ENCODE results near the gene HOXA13.

HOXA13 gene

GRCh38 chr7:27180431-27181420 is 19.2 kb downstream of the HOXA13 start:
- no peaks in the 10 kb centered on the region for H3K79me2 ChIP-seq (ENCODE audit: low read length)
- no peak overlapping the region for H3K27ac ChIP-seq (ENCODE audit: low read length)
- H3K27me3 ChIP-seq (ENCODE audit: low read depth, low read length), result no peaks in the 10 kb centered on the region
- H4K20me1 ChIP-seq (ENCODE audit: insufficient read depth, low read length), result no peaks in the 10 kb centered on the region
- no peak overlapping the region for H3K4me2 ChIP-seq (ENCODE audit: low read length)
- H3K9me3 ChIP-seq (ENCODE audit: insufficient read depth, low read length), result no peaks in the 10 kb centered on the region
- no peak overlapping the region for H3K9ac ChIP-seq (ENCODE audit: low read length)
- no peak overlapping the region for H2AFZ ChIP-seq (ENCODE audit: low read depth, low read length)
- H3K4me3 ChIP-seq (ENCODE audit: low read length), result no peak overlapping the region
- no peak for TF ChIP-seq EZH2phosphoT487 (IDR thresholded peaks at IDR 0.05; ENCODE audit: low read depth)
- no peak for TF ChIP-seq CTCF (IDR thresholded peaks at IDR 0.05; ENCODE audit: low read depth, low read length)
- H3K36me3 ChIP-seq (replicated peaks; ENCODE audit: low read depth, low read length), result no peaks in the 10 kb centered on the region
- H3K4me1 ChIP-seq (ENCODE audit: low read length), result no peaks in the 10 kb centered on the region

GRCh38 chr7:27179503-27180430 is 20.1 kb downstream of the HOXA13 start:
- Histone ChIP-seq H3K4me2 (ENCODE audit: low read length) (no peak overlapping the region), H3K27ac (ENCODE audit: low read length) (no peak overlapping the region), H3K9me3 (ENCODE audit: insufficient read depth, low read length) (no peaks in the 10 kb centered on the region), H4K20me1 (ENCODE audit: insufficient read depth, low read length) (no peaks in the 10 kb centered on the region), H2AFZ (ENCODE audit: low read depth, low read length) (no peak overlapping the region), H3K4me3 (ENCODE audit: low read length) (no peak overlapping the region), H3K36me3 (replicated peaks; ENCODE audit: low read depth, low read length) (no peaks in the 10 kb centered on the region), H3K27me3 (ENCODE audit: low read depth, low read length) (no peaks in the 10 kb centered on the region), H3K79me2 (ENCODE audit: low read length) (no peaks in the 10 kb centered on the region), H3K9ac (ENCODE audit: low read length) (no peak overlapping the region), H3K4me1 (ENCODE audit: low read length) (no peaks in the 10 kb centered on the region)
- no peak for TF ChIP-seq CTCF (IDR thresholded peaks at IDR 0.05; ENCODE audit: low read depth, low read length)
- no peak for TF ChIP-seq EZH2phosphoT487 (IDR thresholded peaks at IDR 0.05; ENCODE audit: low read depth)

DNA sequence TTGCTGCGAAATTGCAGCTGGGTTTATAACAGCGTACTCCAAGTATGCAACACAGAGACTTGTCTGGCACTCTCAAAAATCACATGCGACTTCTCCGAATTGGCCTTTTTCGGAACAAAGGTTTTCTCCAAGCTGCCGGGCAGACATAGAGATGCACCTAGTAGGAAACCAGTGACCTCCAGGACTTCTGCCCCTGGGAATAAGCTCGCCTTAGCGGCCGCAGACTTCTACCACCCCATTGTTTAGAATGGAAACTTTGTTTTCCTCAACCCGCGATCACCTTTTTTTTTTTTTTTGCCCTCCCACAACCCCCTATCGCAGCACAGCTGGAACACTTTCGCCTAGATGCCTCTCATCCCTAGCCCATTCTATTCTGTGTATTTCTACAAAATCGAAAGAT is 20.9 kb downstream of the HOXA13 start:
- TF ChIP-seq CTCF (IDR thresholded peaks at IDR 0.05; ENCODE audit: low read depth, low read length) (no peak), EZH2phosphoT487 (IDR thresholded peaks at IDR 0.05; ENCODE audit: low read depth) (no peak)

DNA sequence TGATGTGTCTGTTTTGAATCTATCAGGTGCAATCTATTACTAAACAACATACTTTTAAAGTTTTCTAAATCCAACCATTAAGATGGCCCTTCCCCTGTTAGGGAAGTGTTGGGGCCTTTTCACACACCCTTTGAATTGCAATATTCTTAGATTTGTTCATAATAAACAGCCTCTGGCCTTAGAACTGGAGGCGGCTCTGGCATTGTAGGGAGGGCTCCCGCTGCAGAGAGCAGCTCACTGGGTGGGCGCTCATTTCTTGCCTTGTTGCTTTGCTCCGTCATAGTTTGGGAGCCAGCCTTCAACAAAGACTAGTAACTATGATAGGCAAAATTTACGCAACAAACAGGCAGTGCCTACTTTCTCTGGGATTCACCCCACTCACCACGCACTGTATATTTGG is 21.5 kb downstream of the HOXA13 start:
- H3K4me2 ChIP-seq (ENCODE audit: low read length), result no peak overlapping the region
- H3K9ac ChIP-seq (ENCODE audit: low read length), result no peak overlapping the region
- no peaks in the 10 kb centered on the region for H3K36me3 ChIP-seq (replicated peaks; ENCODE audit: low read depth, low read length)
- no peaks in the 10 kb centered on the region for H4K20me1 ChIP-seq (ENCODE audit: insufficient read depth, low read length)
- no peaks in the 10 kb centered on the region for H3K4me1 ChIP-seq (ENCODE audit: low read length)
- H3K27me3 ChIP-seq (ENCODE audit: low read depth, low read length), result no peaks in the 10 kb centered on the region
- H3K4me3 ChIP-seq (ENCODE audit: low read length), result no peak overlapping the region
- no peaks in the 10 kb centered on the region for H3K9me3 ChIP-seq (ENCODE audit: insufficient read depth, low read length)
- H3K79me2 ChIP-seq (ENCODE audit: low read length), result no peaks in the 10 kb centered on the region
- TF ChIP-seq EZH2phosphoT487 (IDR thresholded peaks at IDR 0.05; ENCODE audit: low read depth) (no peak), CTCF (IDR thresholded peaks at IDR 0.05; ENCODE audit: low read depth, low read length) (no peak)
- H3K27ac ChIP-seq (ENCODE audit: low read length), result no peak overlapping the region
- no peak overlapping the region for H2AFZ ChIP-seq (ENCODE audit: low read depth, low read length)

More for the DNA sequence above, 20.9 kb downstream of the HOXA13 start:
- H3K9ac ChIP-seq (ENCODE audit: low read length), result no peak overlapping the region
- H3K27ac ChIP-seq (ENCODE audit: low read length), result no peak overlapping the region
- no peaks in the 10 kb centered on the region for H3K36me3 ChIP-seq (replicated peaks; ENCODE audit: low read depth, low read length)
- H3K27me3 ChIP-seq (ENCODE audit: low read depth, low read length), result no peaks in the 10 kb centered on the region
- H4K20me1 ChIP-seq (ENCODE audit: insufficient read depth, low read length), result no peaks in the 10 kb centered on the region
- no peak overlapping the region for H3K4me3 ChIP-seq (ENCODE audit: low read length)
- no peak overlapping the region for H3K4me2 ChIP-seq (ENCODE audit: low read length)
- H2AFZ ChIP-seq (ENCODE audit: low read depth, low read length), result no peak overlapping the region
- no peaks in the 10 kb centered on the region for H3K79me2 ChIP-seq (ENCODE audit: low read length)
- H3K4me1 ChIP-seq (ENCODE audit: low read length), result no peaks in the 10 kb centered on the region
- no peaks in the 10 kb centered on the region for H3K9me3 ChIP-seq (ENCODE audit: insufficient read depth, low read length)
